ENCODE results near the gene SLCO4A1.

The SLCO4A1 gene

DNA sequence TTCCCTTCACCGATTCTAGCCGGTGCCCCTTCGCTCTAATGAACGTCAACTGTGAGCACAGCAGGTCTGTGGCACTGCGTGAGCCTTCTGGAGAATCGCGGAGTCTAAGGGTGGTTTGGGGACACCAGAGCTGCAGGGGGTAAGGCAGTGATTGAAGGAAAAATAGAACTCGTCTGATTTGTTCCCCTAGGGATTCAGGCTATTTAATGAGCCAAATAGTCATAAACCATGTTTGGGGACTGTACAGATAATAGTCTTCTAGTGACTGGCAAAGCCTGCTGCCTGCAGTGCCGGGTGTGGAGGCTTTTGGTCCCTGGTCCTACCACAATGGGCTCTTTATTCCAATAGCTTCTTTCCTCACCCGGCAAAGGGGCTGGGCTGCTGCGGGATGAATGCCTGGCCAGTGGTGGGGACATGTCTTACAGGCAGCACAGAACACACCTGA, 55.2 kb downstream of the SLCO4A1 start:
- no peak overlapping the region for H3K9ac ChIP-seq (ENCODE audit: low read length)
- no peaks in the 10 kb centered on the region for H3K36me3 ChIP-seq (ENCODE audit: insufficient read depth, low read length)
- no peak overlapping the region for H3K27ac ChIP-seq (ENCODE audit: low read depth, low read length)
- H3K9me3 ChIP-seq (ENCODE audit: low read length): no peaks in the 10 kb centered on the region
- no peaks in the 10 kb centered on the region for H3K4me1 ChIP-seq (ENCODE audit: insufficient read depth, low read length)
- H3K4me3 ChIP-seq (ENCODE audit: low read depth in 1 of 2, low read length in 2 of 2): no peak overlapping the region
- H3K27me3 ChIP-seq (ENCODE audit: control insufficient read depth in 1 of 2, insufficient read depth in 2 of 2, low read length in 2 of 2): no peaks in the 10 kb centered on the region

DNA sequence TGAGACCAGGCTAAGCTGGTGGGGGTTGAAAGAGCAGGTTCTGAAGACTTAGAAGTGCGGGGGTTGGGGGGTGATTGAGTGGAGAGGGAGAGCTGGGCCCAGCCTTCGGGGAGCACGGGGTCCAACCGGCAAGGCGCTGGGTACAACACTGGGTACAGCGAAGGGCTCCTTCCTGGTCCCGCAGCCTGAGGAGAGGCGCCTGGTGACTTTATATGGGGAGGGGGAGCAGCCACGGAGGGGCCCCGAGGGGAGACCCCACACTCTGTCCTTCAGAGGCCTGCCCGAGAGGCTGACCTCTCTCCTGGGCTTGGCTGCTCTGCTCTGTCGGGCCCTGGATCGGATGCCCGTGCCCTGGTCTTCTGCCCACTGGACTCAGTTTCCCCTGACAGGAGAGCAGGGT, 55.9 kb downstream of the SLCO4A1 start:
- H3K36me3 ChIP-seq (ENCODE audit: insufficient read depth, low read length): no peaks in the 10 kb centered on the region
- no peak overlapping the region for H3K27ac ChIP-seq (ENCODE audit: low read depth, low read length)
- H3K27me3 ChIP-seq (ENCODE audit: control insufficient read depth in 1 of 2, insufficient read depth in 2 of 2, low read length in 2 of 2): no peaks in the 10 kb centered on the region
- H3K9ac ChIP-seq (ENCODE audit: low read length): no peak overlapping the region
- H3K9me3 ChIP-seq (ENCODE audit: low read length): no peaks in the 10 kb centered on the region
- peaks cover 7% of the 10 kb centered on the region for H3K4me1 ChIP-seq (ENCODE audit: insufficient read depth, low read length)
- H3K4me3 ChIP-seq (ENCODE audit: low read depth in 1 of 2, low read length in 2 of 2): no peak overlapping the region

DNA sequence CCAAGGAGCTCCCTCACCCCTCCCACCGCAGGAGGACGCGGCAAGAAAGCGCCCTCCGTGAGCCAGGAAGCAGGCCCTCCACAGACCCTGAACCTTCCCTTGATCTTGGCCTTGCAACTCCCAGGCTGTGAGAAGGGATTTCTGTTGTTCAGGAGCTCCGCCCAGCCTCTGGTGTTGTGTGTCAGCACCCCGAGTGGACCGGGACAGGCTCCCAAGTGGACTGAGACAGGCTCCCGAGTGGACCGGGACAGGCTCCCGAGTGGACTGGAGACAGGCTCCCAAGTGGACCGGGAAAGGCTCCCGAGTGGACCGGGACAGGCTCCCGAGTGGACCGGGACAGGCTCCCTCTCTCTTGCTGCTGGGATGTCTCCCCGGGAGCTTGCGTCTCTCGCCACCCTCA, 57.0 kb downstream of the SLCO4A1 start:
- H3K4me3 ChIP-seq (ENCODE audit: low read depth in 1 of 2, low read length in 2 of 2): no peak overlapping the region
- H3K36me3 ChIP-seq (ENCODE audit: insufficient read depth, low read length): no peaks in the 10 kb centered on the region
- H3K9ac ChIP-seq (ENCODE audit: low read length): no peak overlapping the region
- H3K27me3 ChIP-seq (ENCODE audit: control insufficient read depth in 1 of 2, insufficient read depth in 2 of 2, low read length in 2 of 2): no peaks in the 10 kb centered on the region
- peaks cover 18% of the 10 kb centered on the region for H3K4me1 ChIP-seq (ENCODE audit: insufficient read depth, low read length)
- H3K27ac ChIP-seq (ENCODE audit: low read depth, low read length): no peak overlapping the region
- no peaks in the 10 kb centered on the region for H3K9me3 ChIP-seq (ENCODE audit: low read length)

DNA sequence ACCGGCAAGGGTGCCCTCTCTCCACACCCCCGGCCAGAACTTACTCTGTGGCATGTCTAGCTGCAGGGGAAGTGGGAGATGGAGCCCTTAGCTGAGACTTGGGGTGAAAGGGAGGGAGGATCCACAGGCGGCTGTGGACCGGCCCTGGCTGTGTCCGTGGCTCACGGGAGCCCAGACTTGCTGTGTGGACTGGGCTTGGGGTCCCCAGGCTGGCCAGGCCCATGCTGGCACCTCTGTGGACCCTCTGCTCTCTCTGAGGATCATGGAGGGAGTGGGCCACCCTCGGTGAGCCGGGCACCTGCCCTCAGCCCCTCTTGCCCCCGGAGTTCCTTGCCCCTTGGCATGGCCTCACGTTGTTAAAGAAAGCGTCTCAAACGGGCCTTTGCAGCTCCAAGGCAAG, 57.4 kb downstream of the SLCO4A1 start:
- peaks cover 22% of the 10 kb centered on the region for H3K4me1 ChIP-seq (ENCODE audit: insufficient read depth, low read length)
- no peaks in the 10 kb centered on the region for H3K27me3 ChIP-seq (ENCODE audit: control insufficient read depth in 1 of 2, insufficient read depth in 2 of 2, low read length in 2 of 2)
- no peak overlapping the region for H3K4me3 ChIP-seq (ENCODE audit: low read depth in 1 of 2, low read length in 2 of 2)
- H3K36me3 ChIP-seq (ENCODE audit: insufficient read depth, low read length): no peaks in the 10 kb centered on the region
- H3K27ac ChIP-seq (ENCODE audit: low read depth, low read length): no peak overlapping the region
- no peak overlapping the region for H3K9ac ChIP-seq (ENCODE audit: low read length)
- no peaks in the 10 kb centered on the region for H3K9me3 ChIP-seq (ENCODE audit: low read length)

DNA sequence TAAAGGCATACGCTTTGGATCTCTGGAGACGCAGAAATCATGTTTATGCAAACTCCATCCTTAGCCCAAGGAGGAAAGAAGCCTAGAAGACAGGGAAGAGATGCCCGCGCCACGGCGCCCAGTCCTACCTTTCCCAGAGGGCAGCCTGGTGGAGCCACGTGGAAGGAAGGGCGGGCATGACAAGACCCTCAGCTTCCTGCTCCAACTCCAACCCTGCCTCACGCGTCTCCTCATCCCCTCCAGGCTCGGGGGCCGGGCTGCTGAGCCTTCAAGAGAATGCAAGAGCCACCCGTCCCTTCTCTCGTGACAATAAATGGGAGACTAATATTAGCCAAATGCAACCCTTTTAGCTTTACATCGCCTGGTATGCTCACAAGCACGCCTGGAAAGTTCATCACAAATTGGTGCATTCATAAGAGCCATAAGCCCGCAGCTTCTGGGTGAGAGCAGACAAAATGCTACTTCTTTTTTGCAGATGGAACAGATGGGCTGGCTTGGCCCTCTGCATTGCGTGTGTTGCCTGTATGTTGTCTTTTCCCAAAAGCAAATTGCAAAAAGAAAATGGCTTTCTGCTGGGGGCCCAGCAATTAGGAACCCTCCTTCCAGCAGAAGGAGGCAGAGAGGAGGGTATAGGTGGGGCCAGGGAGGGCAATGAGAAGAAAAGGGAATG, 58.1 kb downstream of the SLCO4A1 start:
- Histone ChIP-seq H3K27ac (ENCODE audit: low read depth, low read length) (no peak overlapping the region), H3K4me1 (ENCODE audit: insufficient read depth, low read length) (peaks cover 29% of the 10 kb centered on the region), H3K9me3 (ENCODE audit: low read length) (no peaks in the 10 kb centered on the region), H3K9ac (ENCODE audit: low read length) (no peak overlapping the region), H3K4me3 (ENCODE audit: low read depth in 1 of 2, low read length in 2 of 2) (no peak overlapping the region), H3K36me3 (ENCODE audit: insufficient read depth, low read length) (no peaks in the 10 kb centered on the region), H3K27me3 (ENCODE audit: control insufficient read depth in 1 of 2, insufficient read depth in 2 of 2, low read length in 2 of 2) (no peaks in the 10 kb centered on the region)

DNA sequence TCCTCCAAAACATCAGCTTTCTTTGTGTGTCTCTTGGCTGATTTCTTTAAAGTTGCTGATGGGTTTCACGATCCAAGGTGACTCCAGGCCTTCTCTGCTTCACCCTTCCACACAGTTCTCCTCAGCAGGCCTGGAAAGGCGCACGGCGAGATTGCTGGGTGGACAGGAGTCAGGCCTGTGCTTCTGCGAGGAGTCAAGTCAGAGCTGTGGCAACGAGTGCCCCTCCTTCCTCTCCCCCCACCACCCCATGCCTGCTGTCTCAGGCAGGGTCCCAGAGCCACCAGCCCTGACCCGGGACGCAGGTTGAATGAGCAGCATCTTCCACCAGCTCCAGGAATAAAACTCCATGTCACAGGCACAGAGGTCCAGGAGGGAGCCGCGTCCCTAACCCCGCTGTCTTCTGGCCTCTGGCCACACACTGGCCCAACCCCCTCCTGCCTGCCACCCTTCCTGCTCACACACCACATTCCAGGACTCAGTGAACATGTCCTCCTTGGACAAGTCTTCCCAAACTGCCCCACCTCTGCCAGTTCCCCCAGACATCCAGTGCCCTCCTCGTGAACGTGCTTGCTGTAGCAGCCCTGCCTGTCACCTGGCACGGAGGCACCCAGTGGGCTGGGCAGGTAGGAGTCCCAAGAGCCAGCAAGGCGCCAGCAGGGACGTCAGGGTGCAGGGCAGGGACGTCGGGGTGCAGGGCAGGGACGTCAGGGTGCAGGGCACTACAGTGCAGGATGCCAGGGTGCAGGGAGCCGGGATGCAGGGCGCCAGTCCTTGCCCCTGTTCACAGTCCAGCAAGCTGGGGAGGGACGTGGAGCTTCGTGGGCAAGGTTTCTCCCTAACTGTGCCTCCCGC, 59.1 kb downstream of the SLCO4A1 start:
- no peak overlapping the region for H3K9ac ChIP-seq (ENCODE audit: low read length)
- H3K4me3 ChIP-seq (ENCODE audit: low read depth in 1 of 2, low read length in 2 of 2): no peak overlapping the region
- H3K9me3 ChIP-seq (ENCODE audit: low read length): no peaks in the 10 kb centered on the region
- no peaks in the 10 kb centered on the region for H3K36me3 ChIP-seq (ENCODE audit: insufficient read depth, low read length)
- H3K27me3 ChIP-seq (ENCODE audit: control insufficient read depth in 1 of 2, insufficient read depth in 2 of 2, low read length in 2 of 2): no peaks in the 10 kb centered on the region
- peaks cover 30% of the 10 kb centered on the region for H3K4me1 ChIP-seq (ENCODE audit: insufficient read depth, low read length)
- no peak overlapping the region for H3K27ac ChIP-seq (ENCODE audit: low read depth, low read length)

DNA sequence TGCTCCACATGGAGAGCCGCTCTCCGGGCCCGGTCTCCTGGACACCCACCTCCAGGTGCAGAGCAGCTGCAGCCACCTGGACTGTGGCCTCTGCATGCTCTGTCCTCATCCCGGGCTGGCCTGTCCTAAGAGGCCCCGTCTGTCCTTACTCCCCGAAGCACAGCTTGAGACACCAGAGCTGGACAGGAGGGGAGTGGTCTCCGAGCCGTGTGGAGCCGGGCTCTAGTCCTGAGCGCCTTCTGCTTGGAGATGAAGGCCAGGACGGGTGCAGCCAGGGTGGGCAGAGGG, 59.7 kb downstream of the SLCO4A1 start:
- Histone ChIP-seq H3K4me3 (ENCODE audit: low read depth in 1 of 2, low read length in 2 of 2) (no peak overlapping the region), H3K9ac (ENCODE audit: low read length) (no peak overlapping the region), H3K36me3 (ENCODE audit: insufficient read depth, low read length) (no peaks in the 10 kb centered on the region), H3K9me3 (ENCODE audit: low read length) (no peaks in the 10 kb centered on the region), H3K27ac (ENCODE audit: low read depth, low read length) (no peak overlapping the region), H3K4me1 (ENCODE audit: insufficient read depth, low read length) (peaks cover 30% of the 10 kb centered on the region), H3K27me3 (ENCODE audit: control insufficient read depth in 1 of 2, insufficient read depth in 2 of 2, low read length in 2 of 2) (no peaks in the 10 kb centered on the region)

DNA sequence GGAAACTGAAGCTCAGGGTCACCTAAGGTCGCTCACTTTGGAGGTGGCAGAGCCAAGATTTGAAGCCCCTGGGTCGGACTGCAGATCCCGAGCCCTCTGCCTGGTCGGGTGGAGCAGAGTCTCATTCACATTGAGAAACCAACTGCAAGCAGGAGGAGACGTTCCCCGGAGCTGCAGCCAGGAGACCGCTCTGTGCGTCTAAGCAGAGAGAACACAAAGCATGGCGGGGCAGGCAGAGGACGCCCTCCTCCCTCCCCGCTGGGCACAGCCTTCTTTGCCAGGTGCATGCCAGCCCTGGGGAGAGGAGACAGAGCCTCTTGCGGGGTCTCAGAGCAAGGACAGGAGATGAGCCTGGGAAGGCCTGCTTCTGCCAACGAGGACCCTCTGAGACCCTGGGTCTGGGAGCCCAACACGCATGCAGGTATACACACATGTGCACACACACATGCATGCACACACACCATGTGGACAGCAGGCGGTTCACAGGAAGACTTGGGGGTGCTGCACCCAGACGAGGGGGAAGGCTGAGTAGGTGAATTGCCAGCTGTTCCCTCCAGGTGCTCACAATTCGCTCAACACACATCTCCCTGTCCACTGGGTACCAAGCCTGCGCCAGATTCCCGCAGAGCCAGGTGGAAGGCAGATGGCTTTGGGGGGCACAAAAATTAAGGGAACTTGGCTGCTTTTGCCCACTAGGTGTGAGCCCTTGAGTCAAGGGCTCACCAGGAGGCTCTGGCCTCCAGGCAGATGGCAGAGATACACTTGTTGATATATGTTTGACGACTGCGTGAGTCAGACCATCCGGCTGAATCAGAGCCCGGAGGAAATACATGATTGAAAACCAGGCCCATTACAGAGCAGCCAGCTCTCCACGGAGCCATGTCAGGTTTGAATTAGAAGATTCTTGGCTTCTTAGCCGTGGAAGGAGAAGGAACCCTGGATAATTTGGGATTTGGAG, 60.9 kb downstream of the SLCO4A1 start:
- Histone ChIP-seq H3K4me1 (ENCODE audit: insufficient read depth, low read length) (peaks cover 35% of the 10 kb centered on the region), H3K9ac (ENCODE audit: low read length) (no peak overlapping the region), H3K4me3 (ENCODE audit: low read depth in 1 of 2, low read length in 2 of 2) (no peak overlapping the region), H3K36me3 (ENCODE audit: insufficient read depth, low read length) (no peaks in the 10 kb centered on the region), H3K9me3 (ENCODE audit: low read length) (no peaks in the 10 kb centered on the region), H3K27me3 (ENCODE audit: control insufficient read depth in 1 of 2, insufficient read depth in 2 of 2, low read length in 2 of 2) (peaks cover 0 to 12% of the 10 kb centered on the region in 2 donors), H3K27ac (ENCODE audit: low read depth, low read length) (peak overlapping the region; percentile 82)

DNA sequence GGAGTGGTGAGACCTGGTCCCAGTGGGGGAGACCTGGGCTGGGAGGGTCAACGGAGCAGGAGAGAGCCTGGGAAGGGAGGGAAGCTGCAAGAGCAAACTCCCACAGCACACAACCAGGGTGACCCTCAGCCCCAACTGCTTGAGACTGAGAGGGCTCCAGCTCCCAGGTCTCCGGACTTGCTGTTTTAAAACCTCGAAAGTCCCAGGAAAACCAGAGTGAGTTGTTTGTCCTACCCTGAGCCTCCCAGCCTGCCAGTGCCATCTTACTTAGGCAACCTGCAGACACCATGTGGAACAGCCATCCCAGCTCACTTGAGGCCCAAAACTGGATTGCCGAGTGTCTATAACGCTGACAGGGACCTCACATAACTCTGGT, 61.5 kb downstream of the SLCO4A1 start:
- Histone ChIP-seq H3K27me3 (ENCODE audit: control insufficient read depth in 1 of 2, insufficient read depth in 2 of 2, low read length in 2 of 2) (peaks cover 0 to 14% of the 10 kb centered on the region in 2 donors), H3K9ac (ENCODE audit: low read length) (no peak overlapping the region), H3K27ac (ENCODE audit: low read depth, low read length) (peak overlapping the region; percentile 82), H3K4me3 (ENCODE audit: low read depth in 1 of 2, low read length in 2 of 2) (no peak overlapping the region), H3K36me3 (ENCODE audit: insufficient read depth, low read length) (no peaks in the 10 kb centered on the region), H3K9me3 (ENCODE audit: low read length) (no peaks in the 10 kb centered on the region), H3K4me1 (ENCODE audit: insufficient read depth, low read length) (peaks cover 36% of the 10 kb centered on the region)

DNA sequence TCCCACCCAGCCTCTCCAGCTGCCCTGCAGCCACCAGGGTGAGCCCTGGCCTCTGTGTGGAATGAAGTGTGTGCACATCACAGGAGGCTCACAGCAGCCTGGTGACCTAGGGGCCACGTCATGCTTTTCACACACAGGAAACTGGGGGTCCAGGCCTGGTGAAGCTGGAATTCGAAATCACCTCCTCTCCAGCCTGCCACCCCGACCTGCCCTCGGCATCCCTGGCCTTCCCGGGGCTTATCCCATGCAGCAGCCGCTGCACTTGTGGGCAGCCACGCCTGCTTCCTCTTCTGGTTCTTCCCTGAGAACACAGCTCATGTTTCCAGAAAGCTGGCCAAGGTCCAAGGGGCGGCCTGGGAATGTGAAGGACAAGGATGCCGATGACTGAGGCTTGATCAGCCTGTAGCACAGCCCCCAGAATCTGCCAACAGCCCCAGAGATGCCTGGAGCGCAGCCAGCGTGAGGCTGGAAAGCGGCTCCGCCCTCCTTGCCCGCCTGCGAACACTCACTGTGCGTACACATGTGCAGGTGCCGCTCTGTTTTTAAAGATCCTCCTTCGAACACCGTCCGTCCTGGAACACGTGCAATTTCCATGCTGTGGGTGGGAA, 62.1 kb downstream of the SLCO4A1 start:
- Histone ChIP-seq H3K9me3 (ENCODE audit: low read length) (no peaks in the 10 kb centered on the region), H3K4me1 (ENCODE audit: insufficient read depth, low read length) (peaks cover 36% of the 10 kb centered on the region), H3K27ac (ENCODE audit: low read depth, low read length) (peak overlapping the region; percentile 82), H3K36me3 (ENCODE audit: insufficient read depth, low read length) (no peaks in the 10 kb centered on the region), H3K4me3 (ENCODE audit: low read depth in 1 of 2, low read length in 2 of 2) (no peak overlapping the region), H3K9ac (ENCODE audit: low read length) (no peak overlapping the region), H3K27me3 (ENCODE audit: control insufficient read depth in 1 of 2, insufficient read depth in 2 of 2, low read length in 2 of 2) (peaks cover 0 to 20% of the 10 kb centered on the region in 2 donors)

DNA sequence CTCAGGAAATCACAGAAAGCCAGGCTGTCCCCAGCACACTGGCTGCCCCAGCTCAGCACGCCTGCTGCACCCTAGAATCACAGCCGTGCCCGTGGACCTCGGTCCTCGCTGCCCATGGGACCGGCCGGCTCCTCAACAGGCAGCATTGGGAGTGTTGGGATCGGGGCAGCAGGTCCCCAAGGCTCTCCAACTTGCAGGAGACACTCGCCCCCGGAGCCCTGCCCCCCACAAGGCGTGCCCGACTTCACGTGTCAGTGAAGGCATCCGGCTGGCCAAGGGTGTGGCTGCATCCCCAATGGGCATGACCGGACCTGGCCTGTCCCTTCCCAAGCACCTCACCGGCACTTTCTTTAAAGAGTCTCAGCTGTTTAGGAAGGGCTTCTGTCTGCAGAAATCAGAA, 63.3 kb downstream of the SLCO4A1 start:
- H3K36me3 ChIP-seq (ENCODE audit: insufficient read depth, low read length): no peaks in the 10 kb centered on the region
- H3K9ac ChIP-seq (ENCODE audit: low read length): no peak overlapping the region
- peaks cover 36% of the 10 kb centered on the region for H3K4me1 ChIP-seq (ENCODE audit: insufficient read depth, low read length)
- H3K9me3 ChIP-seq (ENCODE audit: low read length): no peaks in the 10 kb centered on the region
- H3K27me3 ChIP-seq (ENCODE audit: control insufficient read depth in 1 of 2, insufficient read depth in 2 of 2, low read length in 2 of 2): peaks cover 8 to 24% of the 10 kb centered on the region in 2 donors
- no peak overlapping the region for H3K4me3 ChIP-seq (ENCODE audit: low read depth in 1 of 2, low read length in 2 of 2)
- no peak overlapping the region for H3K27ac ChIP-seq (ENCODE audit: low read depth, low read length)

All from muscle layer of colon (tissue), 2 donors.